Stomach (tissue), 4 donors: ENCODE data around the gene SPDYE5.
"Not testable (repeated sequence)": the region's sequence is repeated elsewhere in the genome, so short reads cannot be mapped to it uniquely, and the experiment has no call there.

Experiments used
- EP300 ChIP-seq: sonication (generic); formaldehyde crosslinking; IDR thresholded peaks from one replicate; pipeline ENCODE4 v1.6.1; 2017; ENCODE audit warnings: antibody characterized with exemption
- POLR2A ChIP-seq, 4 donors: fragments of 450-650 bp; IDR thresholded peaks; one replicate each; pipeline ENCODE4 v1.6.1; 2016; ENCODE audit warnings: antibody characterized with exemption in 4 of 4, control low read depth in 2 of 4, mild to moderate bottlenecking in 1 of 4, moderate library complexity in 1 of 4
- POLR2AphosphoS5 ChIP-seq, 3 donors: sonication (generic); formaldehyde crosslinking; IDR thresholded peaks; one replicate each; pipeline ENCODE4 v1.6.1; 2016; ENCODE audit warnings: antibody characterized with exemption in 3 of 3
- TF ChIP-seq, protein P1 (sequence below), 7 experiments: fragments of 450-650 bp in 4 of 7; fragments of 200-600 bp in 3 of 7; sonication (generic) in 3 of 7; IDR thresholded peaks; one replicate each; pipeline ENCODE4 v1.5.1; 2016 to 2019; ENCODE audit warnings: antibody characterized with exemption in 7 of 7, control low read depth in 2 of 7, mild to moderate bottlenecking in 1 of 7

DNA sequence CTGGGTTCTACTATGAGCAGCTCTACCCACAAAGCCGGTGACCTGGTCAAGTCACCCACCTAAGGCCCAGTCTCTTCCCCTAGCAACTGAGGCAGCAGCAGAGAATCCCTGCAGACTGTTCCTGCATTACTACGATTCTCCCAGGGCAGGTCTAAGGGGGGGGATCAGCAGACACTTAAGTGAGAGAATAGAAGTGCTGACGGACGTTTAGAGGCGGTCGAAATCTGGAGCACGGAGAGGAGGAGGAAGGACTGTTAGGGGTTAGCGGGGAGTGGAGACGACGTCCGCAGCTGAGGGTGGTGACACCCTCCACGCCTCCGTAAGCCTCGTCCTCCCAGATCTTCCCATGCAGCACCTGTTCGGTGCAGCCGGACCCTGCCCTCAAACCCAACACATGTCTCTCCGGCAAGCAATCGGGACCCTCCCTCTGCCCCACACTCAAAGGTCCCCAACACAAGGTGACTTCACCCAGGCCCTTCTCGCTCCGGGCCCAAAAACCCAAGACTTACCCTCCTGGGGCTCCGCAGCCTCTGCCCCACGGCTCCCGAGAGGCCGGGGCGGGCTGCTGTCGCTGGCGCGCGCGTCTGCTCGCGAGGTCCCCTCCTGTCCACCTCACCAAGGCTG lies 6.7 kb upstream of the SPDYE5 start:
- TF ChIP-seq, protein P1, sequence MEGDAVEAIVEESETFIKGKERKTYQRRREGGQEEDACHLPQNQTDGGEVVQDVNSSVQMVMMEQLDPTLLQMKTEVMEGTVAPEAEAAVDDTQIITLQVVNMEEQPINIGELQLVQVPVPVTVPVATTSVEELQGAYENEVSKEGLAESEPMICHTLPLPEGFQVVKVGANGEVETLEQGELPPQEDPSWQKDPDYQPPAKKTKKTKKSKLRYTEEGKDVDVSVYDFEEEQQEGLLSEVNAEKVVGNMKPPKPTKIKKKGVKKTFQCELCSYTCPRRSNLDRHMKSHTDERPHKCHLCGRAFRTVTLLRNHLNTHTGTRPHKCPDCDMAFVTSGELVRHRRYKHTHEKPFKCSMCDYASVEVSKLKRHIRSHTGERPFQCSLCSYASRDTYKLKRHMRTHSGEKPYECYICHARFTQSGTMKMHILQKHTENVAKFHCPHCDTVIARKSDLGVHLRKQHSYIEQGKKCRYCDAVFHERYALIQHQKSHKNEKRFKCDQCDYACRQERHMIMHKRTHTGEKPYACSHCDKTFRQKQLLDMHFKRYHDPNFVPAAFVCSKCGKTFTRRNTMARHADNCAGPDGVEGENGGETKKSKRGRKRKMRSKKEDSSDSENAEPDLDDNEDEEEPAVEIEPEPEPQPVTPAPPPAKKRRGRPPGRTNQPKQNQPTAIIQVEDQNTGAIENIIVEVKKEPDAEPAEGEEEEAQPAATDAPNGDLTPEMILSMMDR (IDR thresholded peaks at IDR 0.05), result not testable (repeated sequence)
- TF ChIP-seq POLR2AphosphoS5 (IDR thresholded peaks at IDR 0.05); POLR2A (IDR thresholded peaks at IDR 0.05); EP300: not testable (repeated sequence)
